WTC11 (cell line): Measurements from ENCODE around the gene PRPF31. TPM values are rescaled to one million over a fixed set of nuclear protein-coding genes. Genes with fewer than 3 reads are reported as not detected.

ENCODE experiments used
- ATAC-seq: fragments of 200-7000 bp; cut with Tn5 transposase; 2 replicates; pipeline ENCODE4 v1.10.0; 2021; ENCODE audit warnings: mild to moderate bottlenecking, moderate library complexity
- CTCF ChIA-PET: fragments of 300-600 bp; sonication (Branson Sonifier 250); formaldehyde crosslinking; loops from one replicate; lab custom pipeline; 2021; ENCODE audit warnings: antibody characterized with exemption; lab: Charles Lee
- POLR2A ChIA-PET: fragments of 350-600 bp; sonication (Branson Sonifier 250); formaldehyde crosslinking; loops from one replicate; lab custom pipeline; 2021; ENCODE audit warnings: antibody characterized with exemption; lab: Charles Lee
- DNase-seq: peaks from one replicate; pipeline ENCODE4 v3.0.0; 2021; ENCODE audit warnings: low spot score
- H3K27ac Mint-ChIP-seq: 2 replicates; pipeline ENCODE4 v1.8.0; 2021; ENCODE audit warnings: mixed read lengths
- H3K27me3 Mint-ChIP-seq: 2 replicates; pipeline ENCODE4 v1.8.0; 2021; ENCODE audit warnings: low read depth, mild to moderate bottlenecking, moderate library complexity, mixed read lengths
- H3K36me3 Mint-ChIP-seq: 2 replicates; pipeline ENCODE4 v1.8.0; 2021; ENCODE audit warnings: mixed read lengths
- H3K4me1 Mint-ChIP-seq: 2 replicates; pipeline ENCODE4 v1.8.0; 2022; ENCODE audit warnings: mixed read lengths
- H3K4me3 Mint-ChIP-seq: 2 replicates; pipeline ENCODE4 v1.8.0; 2021; ENCODE audit warnings: mild to moderate bottlenecking, moderate library complexity, mixed read lengths
- H3K9me3 Mint-ChIP-seq: 2 replicates; pipeline ENCODE4 v1.8.0; 2021; ENCODE audit warnings: mixed read lengths
- ATF1 ChIP-seq: sonication (generic); formaldehyde crosslinking; IDR thresholded peaks from 2 replicates; pipeline ENCODE4 v1.8.1; 2023; ENCODE audit warnings: mild to moderate bottlenecking, moderate library complexity, missing genetic modification reagents
- CREB1 ChIP-seq: sonication (generic); formaldehyde crosslinking; IDR thresholded peaks from 2 replicates; pipeline ENCODE4 v1.8.0; 2023; ENCODE audit warnings: mild to moderate bottlenecking, missing genetic modification reagents
- CTCF ChIP-seq: fragments of 200-600 bp; IDR thresholded peaks from 2 replicates; pipeline ENCODE4 v1.8.0; 2022; ENCODE audit warnings: antibody characterized with exemption
- ESRRA ChIP-seq: sonication (generic); formaldehyde crosslinking; IDR thresholded peaks from 2 replicates; pipeline ENCODE4 v1.8.1; 2022; ENCODE audit warnings: mild to moderate bottlenecking, missing genetic modification reagents, borderline replicate concordance
- GRHL2 ChIP-seq: fragments of 250-450 bp; sonication (Bioruptor Pico); IDR thresholded peaks from 2 replicates; pipeline ENCODE4 v1.8.0; 2022; ENCODE audit warnings: mild to moderate bottlenecking, moderate library complexity; ENCODE audit not compliant: insufficient replicate concordance, severe bottlenecking
- GTF2I ChIP-seq: fragments of 250-450 bp; sonication (Bioruptor Pico); conservative IDR thresholded peaks from 2 replicates; pipeline ENCODE4 v1.4.0; 2021; ENCODE audit warnings: mild to moderate bottlenecking
- HMGXB4 ChIP-seq: sonication (generic); formaldehyde crosslinking; IDR thresholded peaks from 2 replicates; pipeline ENCODE4 v1.8.1; 2023; ENCODE audit warnings: mild to moderate bottlenecking, moderate library complexity, missing genetic modification reagents
- JAZF1 ChIP-seq: fragments of 250-450 bp; sonication (Bioruptor Pico); IDR thresholded peaks from 2 replicates; pipeline ENCODE4 v1.9.0; 2021; ENCODE audit warnings: moderate library complexity, mild to moderate bottlenecking, inconsistent platforms
- NR2C2 ChIP-seq: sonication (generic); formaldehyde crosslinking; IDR thresholded peaks from 2 replicates; pipeline ENCODE4 v1.8.0; 2022; ENCODE audit warnings: mild to moderate bottlenecking, missing genetic modification reagents
- PRDM15 ChIP-seq: sonication (generic); formaldehyde crosslinking; IDR thresholded peaks from 2 replicates; pipeline ENCODE4 v1.8.0; 2022; ENCODE audit warnings: missing genetic modification reagents
- PREB ChIP-seq: sonication (generic); formaldehyde crosslinking; IDR thresholded peaks from 2 replicates; pipeline ENCODE4 v1.8.1; 2022; ENCODE audit warnings: mild to moderate bottlenecking, missing genetic modification reagents, moderate library complexity, borderline replicate concordance
- TEAD1 ChIP-seq: sonication (generic); formaldehyde crosslinking; IDR thresholded peaks from 2 replicates; pipeline ENCODE4 v1.8.0; 2022; ENCODE audit warnings: mild to moderate bottlenecking, missing genetic modification reagents
- ZNF138 ChIP-seq: sonication (generic); formaldehyde crosslinking; conservative IDR thresholded peaks from 2 replicates; pipeline ENCODE4 v1.8.1; 2022; ENCODE audit warnings: mild to moderate bottlenecking, moderate library complexity, missing genetic modification reagents
- ZNF281 ChIP-seq: sonication (generic); formaldehyde crosslinking; IDR thresholded peaks from 2 replicates; pipeline ENCODE4 v1.8.0; 2023; ENCODE audit warnings: mild to moderate bottlenecking, missing genetic modification reagents
- ZNF425 ChIP-seq: fragments of 250-450 bp; sonication (Bioruptor Pico); conservative IDR thresholded peaks from 2 replicates; pipeline ENCODE4 v1.9.0; 2021; ENCODE audit warnings: mild to moderate bottlenecking
- ZNF512 ChIP-seq: sonication (generic); formaldehyde crosslinking; IDR thresholded peaks from 2 replicates; pipeline ENCODE4 v1.8.1; 2022; ENCODE audit warnings: missing genetic modification reagents, borderline replicate concordance
- total RNA-seq: library from RNA; stranded (reverse); gene quantifications from 3 replicates; pipeline ENCODE4 v1.2.3, GENCODE V29; 2021

PRPF31 gene
- total RNA-seq, 1 experiment from 2014 or later: 92.8 TPM

- TF ChIP-seq CTCF: no peak
- no peak for TF ChIP-seq PREB
- TF ChIP-seq ZNF512 (CRISPR knock-in tag): no peak
- TF ChIP-seq ZNF425 (CRISPR knock-in tag): no peak
- TF ChIP-seq NR2C2 (CRISPR knock-in tag): no peak
- no peak for TF ChIP-seq TEAD1
- TF ChIP-seq, all 79 proteins: peak for 0
Observed at GRCh38 chr19:54128441-54128725, 12.8 kb downstream of the PRPF31 start (continued).

- no peaks in the 10 kb centered on the region for H3K4me1 Mint-ChIP-seq
- no peak overlapping the region for H3K27ac Mint-ChIP-seq
- POLR2A ChIA-PET: no interaction called here
- TF ChIP-seq ESRRA (CRISPR knock-in tag): no peak
- TF ChIP-seq ZNF281 (CRISPR knock-in tag): no peak
- TF ChIP-seq GTF2I (CRISPR knock-in tag): no peak
- TF ChIP-seq GRHL2: no peak
- TF ChIP-seq CREB1: no peak
- TF ChIP-seq JAZF1 (CRISPR knock-in tag): no peak
- no peak for TF ChIP-seq CTCF
- TF ChIP-seq ZNF138: no peak
- no peak for TF ChIP-seq ATF1 (CRISPR knock-in tag)
- no peak for TF ChIP-seq HMGXB4 (CRISPR knock-in tag)
- TF ChIP-seq PRDM15 (CRISPR knock-in tag): no peak
- H3K4me3 Mint-ChIP-seq: no peak overlapping the region
- H3K9me3 Mint-ChIP-seq: no peaks in the 10 kb centered on the region
- DNase-seq: no peak
- H3K27me3 Mint-ChIP-seq: no peaks in the 10 kb centered on the region
- ATAC-seq: no peak
- CTCF ChIA-PET: no interaction called here
- H3K36me3 Mint-ChIP-seq: peaks cover 46% of the 10 kb centered on the region
Observed at GRCh38 chr19:54128796-54129616, 13.5 kb downstream of the PRPF31 start.
